Renal cortical epithelial cell (primary cell): Measurements from ENCODE around the gene SLAMF1. TPM values are rescaled to one million over a fixed set of nuclear protein-coding genes. Genes with fewer than 3 reads are reported as not detected.
"Not testable (repeated sequence)": the region's sequence is repeated elsewhere in the genome, so short reads cannot be mapped to it uniquely, and the experiment has no call there.

Experiments used
- DNase-seq: peaks from one replicate; pipeline ENCODE4 v3.0.0-alpha.2; 2011; ENCODE audit warnings: low read depth
- total RNA-seq: library from RNA; depleted of rRNA; stranded (reverse); fragments of >200 nt; gene quantifications from 2 replicates; pipeline ENCODE4 v1.2.3, GENCODE V29; 2014

SLAMF1 gene
- not detected in 2 replicates for total RNA-seq

- DNase-seq: no peak
Observed at GRCh38 chr1:160646711-160647328, at the start of gene SLAMF1. SLAMF1 (minus strand) TSS chr1:160647044; CDS start chr1:160646945, 99 bp downstream.

GRCh38 chr1:160692390-160692789 is 45.5 kb upstream of the SLAMF1 start:
- DNase-seq: not testable (repeated sequence)

- no peak for DNase-seq
Observed at GRCh38 chr1:160685266-160685665, 38.4 kb upstream of the SLAMF1 start.

GRCh38 chr1:160682983-160683865 is 36.4 kb upstream of the SLAMF1 start:
- no peak for DNase-seq

GRCh38 chr1:160681891-160682140 is 35.0 kb upstream of the SLAMF1 start:
- DNase-seq: no peak

- DNase-seq: peak; percentile 29
Observed at GRCh38 chr1:160681066-160681890, 34.4 kb upstream of the SLAMF1 start.

GRCh38 chr1:160680399-160680798 is 33.6 kb upstream of the SLAMF1 start:
- no peak for DNase-seq

- no peak for DNase-seq
Observed at GRCh38 chr1:160679893-160680292, 33.0 kb upstream of the SLAMF1 start.

GRCh38 chr1:160676869-160677597 is 30.2 kb upstream of the SLAMF1 start:
- DNase-seq: no peak

GRCh38 chr1:160675641-160676410 is 29.0 kb upstream of the SLAMF1 start:
- peak; percentile 52 for DNase-seq

GRCh38 chr1:160674415-160674814 is 27.6 kb upstream of the SLAMF1 start:
- no peak for DNase-seq

GRCh38 chr1:160672789-160673695 is 26.2 kb upstream of the SLAMF1 start:
- no peak for DNase-seq

GRCh38 chr1:160671603-160672517 is 25.0 kb upstream of the SLAMF1 start:
- DNase-seq: no peak

GRCh38 chr1:160670701-160671100 is 23.9 kb upstream of the SLAMF1 start:
- DNase-seq: no peak

GRCh38 chr1:160669802-160670201 is 23.0 kb upstream of the SLAMF1 start:
- no peak for DNase-seq

- DNase-seq: no peak
Observed at GRCh38 chr1:160669276-160669675, 22.4 kb upstream of the SLAMF1 start.

- no peak for DNase-seq
Observed at GRCh38 chr1:160667896-160668295, 21.1 kb upstream of the SLAMF1 start.

- DNase-seq: no peak
Observed at GRCh38 chr1:160666079-160666442, 19.2 kb upstream of the SLAMF1 start.
